T-helper 2 cell treated with Interferon-gamma antibody and Interleukin-4, amounts not matched to agents 100 ng/mL and 5 ng/mL, for 36 hours (primary cell): ENCODE measurements around the gene TOP3B. TPM values are rescaled to one million over a fixed set of nuclear protein-coding genes. Genes with fewer than 3 reads are reported as not detected.

Experiments
- intact Hi-C: fragments of 100-400 bp; cut with micrococcal nuclease; formaldehyde crosslinking; loops from one replicate; pipeline ENCODE4 v1.15.1; 2023
- total RNA-seq: library from RNA; stranded (reverse); gene quantifications from 2 replicates; pipeline ENCODE4 v1.2.3, GENCODE V29; 2022

Gene TOP3B
- total RNA-seq, 1 donor from 2014 or later: 47.0 TPM

- intact Hi-C loops: no loop called here
Observed at GRCh38 chr22:22011964-22012363, 29.4 kb upstream of the TOP3B start.

- intact Hi-C loops: no loop called here
Observed at GRCh38 chr22:22010358-22010757, 27.8 kb upstream of the TOP3B start.

GRCh38 chr22:22009661-22010060, 27.1 kb upstream of the TOP3B start:
- intact Hi-C loops: no loop called here

GRCh38 chr22:22006596-22006990, 24.0 kb upstream of the TOP3B start:
- intact Hi-C loops: no loop called here

- intact Hi-C loops: no loop called here
Observed at GRCh38 chr22:22005945-22006595, 23.5 kb upstream of the TOP3B start.

GRCh38 chr22:22003233-22003632, 20.6 kb upstream of the TOP3B start:
- intact Hi-C loops: no loop called here

- intact Hi-C loops: no loop called here
Observed at GRCh38 chr22:22002526-22003055, 20.0 kb upstream of the TOP3B start.

- intact Hi-C loops: no loop called here
Observed at GRCh38 chr22:22001664-22002525, 19.3 kb upstream of the TOP3B start.

GRCh38 chr22:21998595-21999247, 16.1 kb upstream of the TOP3B start:
- intact Hi-C loops: no loop called here

GRCh38 chr22:21996175-21996720, 13.7 kb upstream of the TOP3B start:
- intact Hi-C loops: no loop called here

- intact Hi-C loops: no loop called here
Observed at GRCh38 chr22:21995660-21996059, 13.1 kb upstream of the TOP3B start.

GRCh38 chr22:21994881-21995444, 12.4 kb upstream of the TOP3B start:
- intact Hi-C loops: no loop called here

- intact Hi-C loops: no loop called here
Observed at GRCh38 chr22:21992593-21993237, 10.1 kb upstream of the TOP3B start.

GRCh38 chr22:21991774-21992173, 9.2 kb upstream of the TOP3B start:
- intact Hi-C loops: no loop called here

GRCh38 chr22:21991304-21991596, 8.7 kb upstream of the TOP3B start:
- intact Hi-C loops: no loop called here

GRCh38 chr22:21990445-21991303, 8.1 kb upstream of the TOP3B start:
- intact Hi-C loops: no loop called here

- intact Hi-C loops: no loop called here
Observed at GRCh38 chr22:21989049-21989448, 6.5 kb upstream of the TOP3B start.

- intact Hi-C loops: no loop called here
Observed at GRCh38 chr22:21985214-21985613, 2.6 kb upstream of the TOP3B start.

GRCh38 chr22:21984793-21985192, 2.2 kb upstream of the TOP3B start:
- intact Hi-C loops: no loop called here

- intact Hi-C loops: no loop called here
Observed at GRCh38 chr22:21981874-21982273, 713 bp downstream of the TOP3B start.
